Sigmoid colon (tissue), 4 donors: Measurements from ENCODE around the gene C10orf105.

ENCODE experiments used
- EP300 ChIP-seq, 4 donors: sonication (generic); formaldehyde crosslinking; IDR thresholded peaks; one replicate each; pipeline ENCODE4 v1.6.1; 2017; ENCODE audit warnings: antibody characterized with exemption in 4 of 4
- POLR2A ChIP-seq, 2 donors: fragments of 450-650 bp; IDR thresholded peaks; one replicate each; pipeline ENCODE4 v1.6.1; 2016; ENCODE audit warnings: antibody characterized with exemption in 2 of 2, mild to moderate bottlenecking in 2 of 2, moderate library complexity in 2 of 2
- POLR2AphosphoS5 ChIP-seq, 4 donors: sonication (generic); formaldehyde crosslinking; IDR thresholded peaks; one replicate each; pipeline ENCODE4 v1.6.1; 2017; ENCODE audit warnings: antibody characterized with exemption in 4 of 4
- TF ChIP-seq, protein P1 (sequence below), 4 experiments: fragments of 450-650 bp in 3 of 4; fragments of 200-600 bp in 1 of 4; IDR thresholded peaks; one replicate each; pipeline ENCODE4 v1.5.1; 2016 to 2019; ENCODE audit warnings: antibody characterized with exemption in 4 of 4, mild to moderate bottlenecking in 3 of 4, moderate library complexity in 2 of 4

DNA sequence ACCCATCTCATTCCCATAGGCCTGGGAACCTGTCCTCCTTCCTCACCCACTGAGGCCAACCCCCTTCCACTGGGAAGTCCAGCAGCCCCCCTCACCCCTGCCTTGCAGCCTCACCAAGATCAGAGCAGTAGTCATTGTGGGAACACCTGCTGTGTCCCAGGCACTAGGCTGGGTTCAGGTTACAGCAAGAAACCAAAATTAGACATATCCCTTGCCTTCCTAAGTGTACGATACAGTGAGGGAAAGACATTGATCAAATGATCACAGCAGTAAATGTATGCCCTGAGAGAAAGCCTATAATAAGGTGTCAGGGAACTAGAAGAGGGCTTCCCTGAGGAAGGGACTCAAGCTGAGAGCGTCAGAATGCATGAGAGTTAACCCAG, 17.0 kb upstream of the C10orf105 start:
- TF ChIP-seq POLR2A (IDR thresholded peaks at IDR 0.05) (no peak), POLR2AphosphoS5 (IDR thresholded peaks at IDR 0.05) (no peak), EP300 (IDR thresholded peaks at IDR 0.05) (no peak)
- TF ChIP-seq, protein P1, sequence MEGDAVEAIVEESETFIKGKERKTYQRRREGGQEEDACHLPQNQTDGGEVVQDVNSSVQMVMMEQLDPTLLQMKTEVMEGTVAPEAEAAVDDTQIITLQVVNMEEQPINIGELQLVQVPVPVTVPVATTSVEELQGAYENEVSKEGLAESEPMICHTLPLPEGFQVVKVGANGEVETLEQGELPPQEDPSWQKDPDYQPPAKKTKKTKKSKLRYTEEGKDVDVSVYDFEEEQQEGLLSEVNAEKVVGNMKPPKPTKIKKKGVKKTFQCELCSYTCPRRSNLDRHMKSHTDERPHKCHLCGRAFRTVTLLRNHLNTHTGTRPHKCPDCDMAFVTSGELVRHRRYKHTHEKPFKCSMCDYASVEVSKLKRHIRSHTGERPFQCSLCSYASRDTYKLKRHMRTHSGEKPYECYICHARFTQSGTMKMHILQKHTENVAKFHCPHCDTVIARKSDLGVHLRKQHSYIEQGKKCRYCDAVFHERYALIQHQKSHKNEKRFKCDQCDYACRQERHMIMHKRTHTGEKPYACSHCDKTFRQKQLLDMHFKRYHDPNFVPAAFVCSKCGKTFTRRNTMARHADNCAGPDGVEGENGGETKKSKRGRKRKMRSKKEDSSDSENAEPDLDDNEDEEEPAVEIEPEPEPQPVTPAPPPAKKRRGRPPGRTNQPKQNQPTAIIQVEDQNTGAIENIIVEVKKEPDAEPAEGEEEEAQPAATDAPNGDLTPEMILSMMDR (IDR thresholded peaks at IDR 0.05), result no peak
